HepG2 (cell line): ENCODE measurements around the gene PTPRU. TPM values are rescaled to one million over a fixed set of nuclear protein-coding genes. Genes with fewer than 3 reads are reported as not detected.

Experiments used
- ADNP ChIP-seq: sonication (generic); formaldehyde crosslinking; IDR thresholded peaks from 2 replicates; pipeline ENCODE4 v1.4.0; 2020; ENCODE audit warnings: missing genetic modification reagents
- CC2D1A ChIP-seq: sonication (generic); formaldehyde crosslinking; IDR thresholded peaks from 2 replicates; pipeline ENCODE4 v1.8.1; 2023; ENCODE audit warnings: mild to moderate bottlenecking, missing genetic modification reagents
- CEBPZ ChIP-seq: IDR thresholded peaks from 2 replicates; pipeline ENCODE4 v1.6.1; 2012; ENCODE audit warnings: low read length, improper control_type of control experiment
- CERS6 ChIP-seq: sonication (generic); formaldehyde crosslinking; IDR thresholded peaks from 2 replicates; pipeline ENCODE4 v1.5.0; 2020; ENCODE audit warnings: missing genetic modification reagents
- CTCF ChIP-seq: sonication (generic); formaldehyde crosslinking; IDR thresholded peaks from 2 replicates; pipeline ENCODE4 v1.5.0; 2020; ENCODE audit warnings: mild to moderate bottlenecking, missing genetic modification reagents, moderate library complexity
- E2F5 ChIP-seq: sonication (generic); formaldehyde crosslinking; conservative IDR thresholded peaks from 2 replicates; pipeline ENCODE4 v1.4.0; 2020; ENCODE audit warnings: missing genetic modification reagents
- KDM4B ChIP-seq: sonication (generic); formaldehyde crosslinking; IDR thresholded peaks from 2 replicates; pipeline ENCODE4 v1.4.0; 2020; ENCODE audit warnings: missing genetic modification reagents
- KLF15 ChIP-seq: sonication (generic); formaldehyde crosslinking; IDR thresholded peaks from 2 replicates; pipeline ENCODE4 v1.8.1; 2023; ENCODE audit warnings: borderline replicate concordance, mild to moderate bottlenecking, inconsistent platforms, missing genetic modification reagents, mixed read lengths
- MXI1 ChIP-seq: IDR thresholded peaks from 3 replicates; pipeline ENCODE4 v1.6.1; 2012; ENCODE audit warnings: low read depth, low read length, inconsistent platforms, borderline replicate concordance
- PCBP1 ChIP-seq: fragments of 200-400 bp; formaldehyde crosslinking; IDR thresholded peaks from 2 replicates; pipeline ENCODE4 v1.6.1; 2017; ENCODE audit warnings: mild to moderate bottlenecking, low read depth, low read length, borderline replicate concordance
- SETDB1 ChIP-seq: sonication (generic); formaldehyde crosslinking; IDR thresholded peaks from 2 replicates; pipeline ENCODE4 v1.5.1; 2020; ENCODE audit warnings: missing genetic modification reagents, mild to moderate bottlenecking, borderline replicate concordance
- SP4 ChIP-seq: sonication (generic); formaldehyde crosslinking; IDR thresholded peaks from 2 replicates; pipeline ENCODE4 v1.8.1; 2023; ENCODE audit warnings: mild to moderate bottlenecking, missing genetic modification reagents
- SYNCRIP ChIP-seq: fragments of 200-400 bp; formaldehyde crosslinking; IDR thresholded peaks from 2 replicates; pipeline ENCODE4 v1.6.1; 2018; ENCODE audit warnings: mild to moderate bottlenecking, low read depth, low read length; ENCODE audit not compliant: insufficient read depth
- YY1 ChIP-seq: IDR thresholded peaks from 2 replicates; pipeline ENCODE4 v1.6.1; 2011; ENCODE audit warnings: low read length, low read depth, moderate library complexity, mild to moderate bottlenecking; ENCODE audit not compliant: insufficient read depth, insufficient replicate concordance
- ZBTB14 ChIP-seq: sonication (generic); formaldehyde crosslinking; IDR thresholded peaks from 2 replicates; pipeline ENCODE4 v1.4.0; 2020; ENCODE audit warnings: missing genetic modification reagents
- ZBTB3 ChIP-seq: sonication (generic); formaldehyde crosslinking; IDR thresholded peaks from 2 replicates; pipeline ENCODE4 v1.4.0; 2020; ENCODE audit warnings: low read depth, mild to moderate bottlenecking, moderate library complexity, missing genetic modification reagents, borderline replicate concordance
- ZNF224 ChIP-seq: sonication (generic); formaldehyde crosslinking; IDR thresholded peaks from 2 replicates; pipeline ENCODE4 v1.5.0; 2020; ENCODE audit warnings: mild to moderate bottlenecking, missing genetic modification reagents
- ZNF484 ChIP-seq: sonication (generic); formaldehyde crosslinking; IDR thresholded peaks from 2 replicates; pipeline ENCODE4 v1.5.1; 2020; ENCODE audit warnings: mild to moderate bottlenecking, low read depth, missing genetic modification reagents, borderline replicate concordance
- ZNF773 ChIP-seq: sonication (generic); formaldehyde crosslinking; IDR thresholded peaks from 2 replicates; pipeline ENCODE4 v1.4.0; 2020; ENCODE audit warnings: missing genetic modification reagents, borderline replicate concordance
- polyA plus RNA-seq, 8 experiments: library from polyadenylated mRNA; depleted of rRNA in 3 of 8; stranded (reverse) in 7 of 8; unstranded in 1 of 8; fragments of >200 nt; fragmentation: Illumina TruSeq in 4 of 8; extraction: Trizol in 4 of 8; gene quantifications; 2 replicates each; pipeline versions ENCODE4 v1.2.1 to v1.2.3, GENCODE V29; 2011 to 2016; ENCODE audit warnings: low read depth in 4 of 8, missing spikeins in 1 of 8, mixed read lengths in 1 of 8; ENCODE audit not compliant: insufficient read depth in 1 of 8
- total RNA-seq, 5 experiments: library from RNA; depleted of rRNA; stranded (reverse); fragments of >200 nt; fragmentation: Illumina TruSeq; extraction: Trizol; gene quantifications; 2 replicates each; pipeline ENCODE4 v1.2.3, GENCODE V29; 2016; ENCODE audit warnings: low read depth in 1 of 5

The PTPRU gene
- total and polyA plus RNA-seq, 2 of the 13 experiments (the other 11 are each of a cell fraction or from before 2014, with no cell fraction given), result 21.6 to 22.3 TPM

- no peak for TF ChIP-seq CEBPZ
- TF ChIP-seq E2F5, result no peak
- peak; percentile 86 for TF ChIP-seq ZBTB14
- TF ChIP-seq YY1, result no peak
- peak; percentile 19; the same call in 1 of the 2 replicates for TF ChIP-seq ADNP
- no peak for TF ChIP-seq KDM4B
- TF ChIP-seq SYNCRIP, result no peak
- TF ChIP-seq CTCF, result peak; percentile 28; the same call in 1 of the 2 replicates
- TF ChIP-seq MXI1, result peak; percentile 18; the same call in 1 of the 3 replicates
- peak; percentile 49; the same call in 1 of the 2 replicates for TF ChIP-seq SP4 (CRISPR knock-in tag)
- TF ChIP-seq ZNF484 (CRISPR knock-in tag), result no peak
- TF ChIP-seq PCBP1, result no peak
- no peak for TF ChIP-seq SETDB1 (CRISPR knock-in tag)
- no peak for TF ChIP-seq KLF15 (CRISPR knock-in tag)
- TF ChIP-seq ZNF224 (CRISPR knock-in tag), result no peak
- TF ChIP-seq ZNF773 (CRISPR knock-in tag), result no peak; the same call in 1 of the 2 replicates
- no peak for TF ChIP-seq ZBTB3 (CRISPR knock-in tag)
- TF ChIP-seq CERS6 (CRISPR knock-in tag), result no peak
- no peak for TF ChIP-seq CC2D1A (CRISPR knock-in tag)
Measured at GRCh38 chr1:29237129-29237821, 953 bp downstream of the PTPRU start (continued).
